Measurements from ENCODE around the gene AGT. TPM values are rescaled to one million over a fixed set of nuclear protein-coding genes. Genes with fewer than 3 reads are reported as not detected.

The AGT gene
- total RNA-seq (2022; extraction: Qiagen RNA extraction), result 0.04 to 0.15 TPM (median 0.10 TPM) in 5 replicates

DNA sequence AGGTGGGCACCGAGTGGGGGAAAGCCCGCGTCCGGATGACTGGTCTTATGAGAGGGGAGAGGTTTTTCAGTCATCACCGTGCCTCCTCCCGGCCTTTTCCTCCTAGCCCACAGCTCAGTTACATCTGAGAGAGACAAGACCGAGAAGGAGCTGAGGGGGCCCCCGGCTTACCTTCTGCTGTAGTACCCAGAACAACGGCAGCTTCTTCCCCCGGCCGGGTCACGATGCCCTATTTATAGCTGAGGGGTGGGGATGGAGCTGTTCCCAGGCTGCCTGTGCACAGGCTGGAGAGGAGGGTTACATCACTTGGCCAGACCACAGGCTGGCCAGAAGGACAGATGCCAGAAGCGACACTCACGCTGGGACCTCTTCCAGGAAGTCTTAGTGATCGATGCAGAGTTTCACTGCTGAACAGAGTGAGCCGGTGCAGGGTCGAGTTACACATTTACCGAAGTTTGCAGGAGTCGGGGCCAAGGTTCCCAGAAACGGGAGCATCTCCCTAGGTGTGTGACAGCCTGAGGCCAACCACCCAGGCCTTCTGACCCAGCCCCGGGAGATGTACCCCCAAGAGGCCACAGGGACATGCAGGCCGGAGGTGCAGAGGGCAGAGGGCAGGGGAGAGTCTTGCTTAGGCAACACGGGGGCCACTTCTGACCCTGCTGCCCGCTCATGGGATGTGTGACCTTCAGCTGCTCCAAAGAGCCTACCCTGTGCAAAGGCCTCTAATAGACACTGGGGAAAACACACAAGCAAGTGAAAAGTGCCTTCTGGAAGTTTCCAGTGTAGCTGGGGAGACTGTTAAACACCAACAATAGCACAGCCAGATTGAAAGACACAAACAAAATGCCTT, at the start of gene AGT:
TSS of gene AGT (minus strand) at position 208 of the 850 bp plus-strand sequence. CDS start 3,299 bp downstream, outside the sequence.

DNA sequence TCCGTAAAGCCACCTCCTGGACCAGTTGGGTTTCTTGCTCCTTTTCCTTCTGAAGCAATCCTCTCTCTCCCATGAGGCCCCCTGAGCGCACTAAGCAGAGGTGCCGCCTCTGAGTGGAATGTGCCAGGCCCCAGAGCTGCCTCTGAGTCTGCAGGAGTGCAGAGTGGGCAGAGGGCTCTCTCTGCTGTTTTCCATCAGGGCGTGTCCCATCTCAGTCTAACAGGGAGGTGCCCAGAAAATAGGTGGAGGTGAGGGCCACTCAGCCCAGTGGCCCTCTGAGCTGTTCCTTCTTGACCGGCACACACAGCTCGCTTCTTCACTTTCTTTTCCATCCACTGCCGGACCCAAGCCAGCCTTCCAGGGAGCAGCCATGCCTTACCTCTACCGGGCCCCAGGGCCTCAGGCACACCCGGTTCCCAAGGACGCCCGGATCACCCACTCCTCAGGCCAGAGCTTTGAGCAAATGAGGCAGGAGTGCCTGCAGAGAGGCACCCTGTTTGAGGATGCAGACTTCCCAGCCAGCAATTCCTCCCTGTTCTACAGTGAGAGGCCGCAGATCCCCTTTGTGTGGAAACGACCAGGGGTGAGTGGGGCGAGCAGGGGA, 33.3 kb upstream of the AGT start, which contains the start of gene CAPN9:
TSS of gene CAPN9 (plus strand) at position 262 of the 604 bp plus-strand sequence. CDS start at position 371, 109 bp downstream.

Other genes with a start within 250 kb of the AGT start
- 18.4 to 23.5 TPM (median 19.0 TPM) in 5 replicates for gene COG2, start 71.6 kb downstream of the AGT start, total RNA-seq (2022; extraction: Qiagen RNA extraction)
- not detected in 5 replicates for gene CAPN9, start 33.3 kb upstream of the AGT start, total RNA-seq (2022; extraction: Qiagen RNA extraction)
- gene C1orf198, start 154.4 kb upstream of the AGT start, total RNA-seq (2022; extraction: Qiagen RNA extraction), result 17.6 to 20.3 TPM (median 18.4 TPM) in 5 replicates

Measured in A549 treated with AZD2906 at 1 μM for 4 hours (cell line).